Panc1 (cell line): ENCODE results near the gene TANGO2. TPM values are rescaled to one million over a fixed set of nuclear protein-coding genes. Genes with fewer than 3 reads are reported as not detected.

ENCODE experiments used
- ATAC-seq: fragments of 200-7000 bp; cut with Tn5 transposase; 2 replicates; pipeline ENCODE4 v1.9.1; 2020; ENCODE audit warnings: mild to moderate bottlenecking, moderate library complexity
- BruUV-seq: library from RNA; stranded (reverse); fragments of 400-500 nt; replicated peaks from 2 replicates; lab custom pipeline; 2021; lab: Mats Ljungman, UMichigan
- CTCF ChIA-PET: fragments of 300-600 bp; sonication (Branson Sonifier 250); formaldehyde crosslinking; loops from one replicate; lab custom pipeline; 2022; ENCODE audit warnings: antibody characterized with exemption; lab: Charles Lee
- POLR2A ChIA-PET: fragments of 300-600 bp; sonication (Branson Sonifier 250); formaldehyde crosslinking; loops from one replicate; lab custom pipeline; 2022; ENCODE audit warnings: antibody characterized with exemption; lab: Charles Lee
- DNase-seq: peaks from one replicate; pipeline ENCODE4 v3.0.0-alpha.2; 2010; ENCODE audit warnings: low read depth, low spot score
- H3K27ac ChIP-seq: 2 replicates; pipeline ENCODE4 v1.5.1; 2011; ENCODE audit warnings: mild to moderate bottlenecking, low read length, inconsistent platforms
- H3K27me3 ChIP-seq: fragments of 200-500 bp; sonication (Bioruptor generic); 2 replicates; pipeline ENCODE4 v1.6.0; 2014; ENCODE audit warnings: low read length, inconsistent platforms; ENCODE audit not compliant: control insufficient read depth, insufficient read depth
- H3K36me3 ChIP-seq: fragments of 200-500 bp; sonication (Bioruptor generic); 2 replicates; pipeline ENCODE4 v1.5.1; 2014; ENCODE audit warnings: inconsistent platforms, mild to moderate bottlenecking, low read length, moderate library complexity; ENCODE audit not compliant: control insufficient read depth, insufficient read depth
- H3K4me1 ChIP-seq: 2 replicates; pipeline ENCODE4 v1.5.1; 2011; ENCODE audit warnings: inconsistent platforms, mild to moderate bottlenecking, low read length, moderate library complexity; ENCODE audit not compliant: control insufficient read depth, insufficient read depth
- H3K4me3 ChIP-seq, 2 experiments: 2 replicates each; pipeline ENCODE4 v1.5.1; 2011 to 2012; ENCODE audit warnings: low read depth in 2 of 2, low read length in 2 of 2, mild to moderate bottlenecking in 2 of 2, inconsistent platforms in 1 of 2, moderate library complexity in 1 of 2
- H3K9me3 ChIP-seq: fragments of 200-500 bp; sonication (Bioruptor generic); 2 replicates; pipeline ENCODE4 v1.5.1; 2014; ENCODE audit warnings: low read depth, mild to moderate bottlenecking, inconsistent platforms, low read length, moderate library complexity; ENCODE audit not compliant: control insufficient read depth, insufficient read depth
- POLR2AphosphoS5 ChIP-seq: IDR thresholded peaks from 2 replicates; pipeline ENCODE4 v1.6.1; 2012; ENCODE audit warnings: mild to moderate bottlenecking, low read depth, low read length, moderate library complexity
- SIN3A ChIP-seq: IDR thresholded peaks from 2 replicates; pipeline ENCODE4 v1.6.1; 2012; ENCODE audit warnings: low read depth, mild to moderate bottlenecking, low read length, moderate library complexity, borderline replicate concordance; ENCODE audit not compliant: insufficient read depth
- TCF7L2 ChIP-seq: IDR thresholded peaks from 2 replicates; pipeline ENCODE4 v1.6.1; 2011; ENCODE audit warnings: mild to moderate bottlenecking, low read depth, low read length, inconsistent platforms
- in situ Hi-C: cut with HindIII; loops from 2 replicates; pipeline ENCODE4 v1.10.0; 2016; ENCODE audit warnings: low sequenced_read_pairs, low pct_unique_long_range_greater_than_20kb
- intact Hi-C: fragments of 100-400 bp; cut with micrococcal nuclease; formaldehyde crosslinking; loops from one replicate; pipeline ENCODE4 v1.10.0; 2022; ENCODE audit not compliant: unreplicated experiment
- total RNA-seq: library from RNA; stranded (reverse); gene quantifications from one replicate; pipeline ENCODE4 v1.2.1, GENCODE V29; 2021; ENCODE audit not compliant: unreplicated experiment
- TF ChIP-seq, protein P1 (sequence below): fragments of 450-650 bp; IDR thresholded peaks from 2 replicates; pipeline ENCODE4 v1.5.1; 2017; ENCODE audit warnings: mild to moderate bottlenecking
- TF ChIP-seq, protein P2 (sequence below), 2 experiments: IDR thresholded peaks; 2 replicates each; pipeline ENCODE4 v1.6.1; 2011 to 2012; ENCODE audit warnings: low read depth in 2 of 2, control low read depth in 1 of 2, low read length in 1 of 2, mild to moderate bottlenecking in 1 of 2, moderate library complexity in 1 of 2; ENCODE audit not compliant: insufficient read depth in 1 of 2

The TANGO2 gene
- total RNA-seq, 1 experiment from 2014 or later: 32.2 TPM

DNA sequence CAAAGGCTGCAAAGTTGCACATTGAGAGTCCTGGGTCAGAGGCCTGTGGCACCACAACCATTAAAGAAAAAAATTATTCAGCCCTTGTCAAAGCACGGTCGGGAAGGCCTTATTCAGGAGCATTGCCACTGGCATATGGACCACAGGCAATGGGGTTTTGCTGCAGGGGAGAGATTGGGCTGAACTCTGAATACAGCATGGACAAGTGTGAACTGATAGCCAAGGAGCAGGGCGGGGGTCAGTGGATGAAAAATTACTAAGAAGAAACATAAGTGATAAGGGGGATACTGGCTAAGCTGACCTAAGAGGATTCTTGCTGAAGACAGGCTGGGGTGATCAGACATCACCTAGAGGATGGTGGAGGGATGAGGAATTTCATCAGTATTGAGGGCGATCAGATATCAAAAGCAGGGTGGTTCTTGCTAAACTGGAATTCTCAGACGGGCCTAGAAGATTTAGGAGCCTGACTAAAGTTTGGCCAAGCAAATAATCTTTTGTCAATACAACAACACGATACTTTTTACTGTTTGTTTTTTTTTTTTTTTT is 55.8 kb downstream of the TANGO2 start:
- intact Hi-C loops (no loop called here), in situ Hi-C loops (no loop called here)
- TF ChIP-seq, protein P1, sequence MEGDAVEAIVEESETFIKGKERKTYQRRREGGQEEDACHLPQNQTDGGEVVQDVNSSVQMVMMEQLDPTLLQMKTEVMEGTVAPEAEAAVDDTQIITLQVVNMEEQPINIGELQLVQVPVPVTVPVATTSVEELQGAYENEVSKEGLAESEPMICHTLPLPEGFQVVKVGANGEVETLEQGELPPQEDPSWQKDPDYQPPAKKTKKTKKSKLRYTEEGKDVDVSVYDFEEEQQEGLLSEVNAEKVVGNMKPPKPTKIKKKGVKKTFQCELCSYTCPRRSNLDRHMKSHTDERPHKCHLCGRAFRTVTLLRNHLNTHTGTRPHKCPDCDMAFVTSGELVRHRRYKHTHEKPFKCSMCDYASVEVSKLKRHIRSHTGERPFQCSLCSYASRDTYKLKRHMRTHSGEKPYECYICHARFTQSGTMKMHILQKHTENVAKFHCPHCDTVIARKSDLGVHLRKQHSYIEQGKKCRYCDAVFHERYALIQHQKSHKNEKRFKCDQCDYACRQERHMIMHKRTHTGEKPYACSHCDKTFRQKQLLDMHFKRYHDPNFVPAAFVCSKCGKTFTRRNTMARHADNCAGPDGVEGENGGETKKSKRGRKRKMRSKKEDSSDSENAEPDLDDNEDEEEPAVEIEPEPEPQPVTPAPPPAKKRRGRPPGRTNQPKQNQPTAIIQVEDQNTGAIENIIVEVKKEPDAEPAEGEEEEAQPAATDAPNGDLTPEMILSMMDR: no peak
- TF ChIP-seq, protein P2, sequence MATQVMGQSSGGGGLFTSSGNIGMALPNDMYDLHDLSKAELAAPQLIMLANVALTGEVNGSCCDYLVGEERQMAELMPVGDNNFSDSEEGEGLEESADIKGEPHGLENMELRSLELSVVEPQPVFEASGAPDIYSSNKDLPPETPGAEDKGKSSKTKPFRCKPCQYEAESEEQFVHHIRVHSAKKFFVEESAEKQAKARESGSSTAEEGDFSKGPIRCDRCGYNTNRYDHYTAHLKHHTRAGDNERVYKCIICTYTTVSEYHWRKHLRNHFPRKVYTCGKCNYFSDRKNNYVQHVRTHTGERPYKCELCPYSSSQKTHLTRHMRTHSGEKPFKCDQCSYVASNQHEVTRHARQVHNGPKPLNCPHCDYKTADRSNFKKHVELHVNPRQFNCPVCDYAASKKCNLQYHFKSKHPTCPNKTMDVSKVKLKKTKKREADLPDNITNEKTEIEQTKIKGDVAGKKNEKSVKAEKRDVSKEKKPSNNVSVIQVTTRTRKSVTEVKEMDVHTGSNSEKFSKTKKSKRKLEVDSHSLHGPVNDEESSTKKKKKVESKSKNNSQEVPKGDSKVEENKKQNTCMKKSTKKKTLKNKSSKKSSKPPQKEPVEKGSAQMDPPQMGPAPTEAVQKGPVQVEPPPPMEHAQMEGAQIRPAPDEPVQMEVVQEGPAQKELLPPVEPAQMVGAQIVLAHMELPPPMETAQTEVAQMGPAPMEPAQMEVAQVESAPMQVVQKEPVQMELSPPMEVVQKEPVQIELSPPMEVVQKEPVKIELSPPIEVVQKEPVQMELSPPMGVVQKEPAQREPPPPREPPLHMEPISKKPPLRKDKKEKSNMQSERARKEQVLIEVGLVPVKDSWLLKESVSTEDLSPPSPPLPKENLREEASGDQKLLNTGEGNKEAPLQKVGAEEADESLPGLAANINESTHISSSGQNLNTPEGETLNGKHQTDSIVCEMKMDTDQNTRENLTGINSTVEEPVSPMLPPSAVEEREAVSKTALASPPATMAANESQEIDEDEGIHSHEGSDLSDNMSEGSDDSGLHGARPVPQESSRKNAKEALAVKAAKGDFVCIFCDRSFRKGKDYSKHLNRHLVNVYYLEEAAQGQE (IDR thresholded peaks at IDR 0.05; ENCODE audit: insufficient read depth in 1 of 2, low read depth in 2 of 2, low read length in 1 of 2): no peak
- TF ChIP-seq POLR2AphosphoS5 (no peak), TCF7L2 (no peak), SIN3A (no peak)
- peaks cover 3% of the 10 kb centered on the region for H3K4me1 ChIP-seq
- ATAC-seq (no peak), DNase-seq (no peak)
- BruUV-seq: no TSS peak
- ChIA-PET CTCF (no interaction called here), POLR2A (no interaction called here)
- no peak overlapping the region for H3K27ac ChIP-seq
- H3K4me3 ChIP-seq: no peak overlapping the region
- H3K9me3 ChIP-seq: no peaks in the 10 kb centered on the region
- peaks cover 3% of the 10 kb centered on the region for H3K36me3 ChIP-seq
- no peaks in the 10 kb centered on the region for H3K27me3 ChIP-seq

DNA sequence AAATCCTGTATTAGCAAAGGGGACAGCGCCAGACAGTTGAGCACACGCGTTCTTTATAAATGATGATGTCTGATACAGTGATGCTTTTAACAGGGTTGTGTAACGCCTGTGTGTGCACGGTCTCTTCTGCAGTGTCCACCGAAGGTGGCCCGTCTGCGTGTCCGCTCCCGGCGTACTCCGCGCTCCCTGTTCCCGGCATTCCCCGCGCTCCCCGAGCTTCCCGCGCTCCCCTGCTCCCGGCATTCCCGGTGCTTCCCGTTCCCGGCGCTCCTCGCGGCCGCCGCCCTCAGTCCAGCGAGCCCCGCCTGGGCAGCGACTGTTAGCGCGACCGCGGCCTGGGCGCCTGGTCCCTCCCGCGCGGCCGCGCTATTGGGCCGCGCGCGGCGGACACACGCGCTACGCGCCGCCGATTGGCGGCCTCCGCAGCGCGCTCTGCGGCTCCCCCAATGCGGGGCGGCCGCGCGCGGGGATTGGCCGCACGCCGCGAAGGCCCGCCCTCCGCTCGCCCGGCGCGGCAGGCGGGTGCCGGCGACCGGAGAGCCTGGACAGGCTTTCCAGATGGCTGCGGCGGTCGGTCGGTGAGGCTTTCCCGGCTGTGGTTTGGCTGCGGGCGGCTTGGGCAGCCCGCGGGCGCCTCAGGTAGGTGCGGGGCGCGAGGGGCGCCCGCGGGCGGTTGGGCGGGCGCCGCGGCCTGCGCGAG is 59.0 kb downstream of the TANGO2 start, which contains the start of gene DGCR8:
DGCR8 (plus strand) TSS at position 497 of the 700 bp plus-strand sequence. CDS start 5,723 bp downstream, outside the sequence.
- no TSS peak for BruUV-seq
- DNase-seq: peak; percentile 70
- peak; percentile 84 for TF ChIP-seq POLR2AphosphoS5
- TF ChIP-seq, protein P1: no peak
- TF ChIP-seq, protein P2 (IDR thresholded peaks at IDR 0.05; ENCODE audit: insufficient read depth in 1 of 2, low read depth in 2 of 2, low read length in 1 of 2): 0 out of 4 replicates have a peak, but pooled peaks of 1 of the 2 experiments have one; percentile 17
- ChIA-PET CTCF (no interaction called here), POLR2A (no interaction called here)
- ATAC-seq: peak; percentile 94
- in situ Hi-C loops: no loop called here
- peaks cover 11% of the 10 kb centered on the region for H3K4me1 ChIP-seq
- H3K27ac ChIP-seq: peak within 1 kb of the TSS; percentile 94
- no peaks in the 10 kb centered on the region for H3K27me3 ChIP-seq
- intact Hi-C loops: no loop called here
- peaks cover 3% of the 10 kb centered on the region for H3K36me3 ChIP-seq
- H3K9me3 ChIP-seq: no peaks in the 10 kb centered on the region
- H3K4me3 ChIP-seq: peak within 1 kb of the TSS; percentile 80 to 82
